Gastroesophageal sphincter (tissue), 4 donors: Measurements from ENCODE around the gene EPHB2. TPM values are rescaled to one million over a fixed set of nuclear protein-coding genes. Genes with fewer than 3 reads are reported as not detected.

Experiments used
- ATAC-seq: fragments of 150-250 bp; one replicate; pipeline ENCODE4 v1.9.1; 2016; ENCODE audit warnings: mild to moderate bottlenecking, moderate library complexity
- H3K27ac ChIP-seq, 4 donors: fragments of 200-600 bp; sonication (generic) in 3 of 4; 1 replicate in 3 of 4; 2 replicates in 1 of 4; pipeline ENCODE4 v1.5.1; 2016 to 2019
- H3K27me3 ChIP-seq: fragments of 200-600 bp; sonication (generic); one replicate; pipeline ENCODE4 v1.5.1; 2019
- H3K36me3 ChIP-seq, 2 donors: fragments of 200-600 bp; sonication (generic); one replicate each; pipeline ENCODE4 v1.5.1; 2019; ENCODE audit warnings: control low read depth in 1 of 2
- H3K4me1 ChIP-seq, 3 donors: fragments of 200-600 bp; sonication (generic); 1 replicate in 2 of 3; 2 replicates in 1 of 3; pipeline ENCODE4 v1.5.1; 2016 to 2019; ENCODE audit warnings: control low read depth in 2 of 3
- H3K4me3 ChIP-seq, 2 donors: fragments of 200-600 bp; sonication (generic); one replicate each; pipeline ENCODE4 v1.5.1; 2019; ENCODE audit warnings: mild to moderate bottlenecking in 1 of 2, moderate library complexity in 1 of 2
- H3K9me3 ChIP-seq, 3 donors: fragments of 200-600 bp; sonication (generic); one replicate each; pipeline ENCODE4 v1.5.1; 2017 to 2019; ENCODE audit warnings: control low read depth in 2 of 3
- EP300 ChIP-seq: sonication (generic); formaldehyde crosslinking; IDR thresholded peaks from one replicate; pipeline ENCODE4 v1.6.1; 2017; ENCODE audit warnings: antibody characterized with exemption, mild to moderate bottlenecking
- POLR2A ChIP-seq, 2 donors: fragments of 450-650 bp; IDR thresholded peaks; one replicate each; pipeline ENCODE4 v1.6.1; 2017; ENCODE audit warnings: antibody characterized with exemption in 2 of 2, mild to moderate bottlenecking in 2 of 2, moderate library complexity in 1 of 2
- POLR2AphosphoS5 ChIP-seq: sonication (generic); formaldehyde crosslinking; IDR thresholded peaks from one replicate; pipeline ENCODE4 v1.6.1; 2017; ENCODE audit warnings: antibody characterized with exemption
- WGBS, 2 donors: methylation state at CpG; one replicate each; pipeline ENCODE4 v1.1.5; 2018; ENCODE audit warnings: low coverage in 1 of 2; 5-methylcytosine and 5-hydroxymethylcytosine counted together
- total RNA-seq, 4 donors: library from RNA; depleted of rRNA; stranded (reverse); fragments of >200 nt; gene quantifications; one replicate each; pipeline ENCODE4 v1.1.0, GENCODE V29; 2016
- TF ChIP-seq, protein P1 (sequence below), 4 experiments: fragments of 200-600 bp in 2 of 4; fragments of 450-650 bp in 2 of 4; sonication (generic) in 1 of 4; IDR thresholded peaks; one replicate each; pipeline ENCODE4 v1.5.1; 2017 to 2019; ENCODE audit warnings: antibody characterized with exemption in 4 of 4, mild to moderate bottlenecking in 2 of 4, moderate library complexity in 2 of 4

The EPHB2 gene
- total RNA-seq, 4 donors from 2014 or later = 2.0 to 5.9 (median 2.6) TPM

DNA sequence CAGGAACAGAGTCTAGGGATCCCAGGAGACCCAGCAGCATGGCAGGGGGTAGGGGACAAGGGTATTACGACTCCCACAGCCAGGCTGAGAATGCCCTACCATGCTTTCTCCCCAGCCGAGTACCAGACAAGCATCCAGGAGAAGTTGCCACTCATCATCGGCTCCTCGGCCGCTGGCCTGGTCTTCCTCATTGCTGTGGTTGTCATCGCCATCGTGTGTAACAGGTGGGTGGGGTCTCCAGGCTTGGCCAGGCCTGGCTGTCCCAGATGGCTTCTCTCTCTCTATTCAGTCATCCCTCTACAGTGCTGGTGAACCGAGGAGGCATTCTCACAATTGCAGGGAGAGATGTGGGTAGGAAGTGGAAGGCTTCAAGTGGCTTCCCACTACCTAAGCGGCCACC, 184.7 kb downstream of the EPHB2 start:
- no peak for ATAC-seq
- TF ChIP-seq POLR2A (IDR thresholded peaks at IDR 0.05) = no peak
- TF ChIP-seq EP300 = no peak
- no peak for TF ChIP-seq POLR2AphosphoS5
- TF ChIP-seq, protein P1, sequence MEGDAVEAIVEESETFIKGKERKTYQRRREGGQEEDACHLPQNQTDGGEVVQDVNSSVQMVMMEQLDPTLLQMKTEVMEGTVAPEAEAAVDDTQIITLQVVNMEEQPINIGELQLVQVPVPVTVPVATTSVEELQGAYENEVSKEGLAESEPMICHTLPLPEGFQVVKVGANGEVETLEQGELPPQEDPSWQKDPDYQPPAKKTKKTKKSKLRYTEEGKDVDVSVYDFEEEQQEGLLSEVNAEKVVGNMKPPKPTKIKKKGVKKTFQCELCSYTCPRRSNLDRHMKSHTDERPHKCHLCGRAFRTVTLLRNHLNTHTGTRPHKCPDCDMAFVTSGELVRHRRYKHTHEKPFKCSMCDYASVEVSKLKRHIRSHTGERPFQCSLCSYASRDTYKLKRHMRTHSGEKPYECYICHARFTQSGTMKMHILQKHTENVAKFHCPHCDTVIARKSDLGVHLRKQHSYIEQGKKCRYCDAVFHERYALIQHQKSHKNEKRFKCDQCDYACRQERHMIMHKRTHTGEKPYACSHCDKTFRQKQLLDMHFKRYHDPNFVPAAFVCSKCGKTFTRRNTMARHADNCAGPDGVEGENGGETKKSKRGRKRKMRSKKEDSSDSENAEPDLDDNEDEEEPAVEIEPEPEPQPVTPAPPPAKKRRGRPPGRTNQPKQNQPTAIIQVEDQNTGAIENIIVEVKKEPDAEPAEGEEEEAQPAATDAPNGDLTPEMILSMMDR (IDR thresholded peaks at IDR 0.05) = no peak
- Histone ChIP-seq H3K4me3 (no peak overlapping the region), H3K9me3 (no peaks in the 10 kb centered on the region), H3K27ac (no peak overlapping the region), H3K4me1 (no peaks in the 10 kb centered on the region), H3K27me3 (peaks cover 8% of the 10 kb centered on the region), H3K36me3 (no peaks in the 10 kb centered on the region)
- 100% methylated on average over 1 of the region's 9 CpGs; no CpG with 5 or more reads in 1 of the 2 donors for WGBS, 2 donors

DNA sequence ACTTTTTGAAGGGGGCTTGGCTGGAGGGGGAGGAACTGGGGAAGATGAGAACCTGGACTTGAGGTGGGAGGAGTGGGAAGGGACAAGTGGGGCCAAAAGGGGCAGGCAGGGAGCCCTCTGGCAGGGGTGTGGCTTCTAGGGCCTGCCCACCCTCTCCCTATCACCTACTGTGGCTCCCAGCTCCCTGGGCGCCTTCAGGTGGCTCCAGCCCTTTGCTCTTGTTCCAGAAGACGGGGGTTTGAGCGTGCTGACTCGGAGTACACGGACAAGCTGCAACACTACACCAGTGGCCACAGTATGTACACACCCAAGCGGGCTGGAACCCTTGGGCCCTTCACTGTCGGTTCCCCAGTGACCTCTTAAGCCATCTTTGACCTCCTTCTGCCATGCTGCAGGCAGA, 185.5 kb downstream of the EPHB2 start:
- H3K36me3 ChIP-seq = no peaks in the 10 kb centered on the region
- H3K4me3 ChIP-seq = no peak overlapping the region
- ATAC-seq = no peak
- no peak overlapping the region for H3K27ac ChIP-seq
- H3K4me1 ChIP-seq = no peaks in the 10 kb centered on the region
- 90 to 97% methylated on average over 2 to 5 of the region's 7 CpGs for WGBS, 2 donors
- no peaks in the 10 kb centered on the region for H3K9me3 ChIP-seq
- H3K27me3 ChIP-seq = peaks cover 7% of the 10 kb centered on the region
- TF ChIP-seq, protein P1 (IDR thresholded peaks at IDR 0.05) = no peak
- TF ChIP-seq POLR2A (IDR thresholded peaks at IDR 0.05) (no peak), POLR2AphosphoS5 (no peak), EP300 (no peak)

DNA sequence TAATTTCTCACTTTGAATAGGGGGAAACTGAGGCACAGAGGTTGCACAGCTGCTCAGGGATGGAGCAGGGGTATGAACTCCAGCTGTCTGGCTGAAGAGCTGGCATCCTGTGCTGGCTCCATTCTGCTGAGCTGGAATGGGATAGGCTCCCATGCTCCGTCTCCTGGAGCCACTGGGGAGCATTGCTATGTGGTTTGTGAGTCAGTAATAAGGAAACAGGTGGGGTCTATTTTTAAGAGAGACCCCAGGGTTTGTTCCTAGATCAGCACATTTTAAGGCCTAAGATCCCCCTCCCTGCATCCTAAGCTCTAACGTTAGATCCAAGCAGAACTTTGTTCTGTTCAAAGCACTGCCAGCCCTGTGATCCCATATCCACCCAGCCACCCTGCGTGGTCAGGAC, 189.8 kb downstream of the EPHB2 start:
- Histone ChIP-seq H3K27me3 (no peaks in the 10 kb centered on the region), H3K9me3 (no peaks in the 10 kb centered on the region), H3K4me3 (no peak overlapping the region), H3K4me1 (no peaks in the 10 kb centered on the region), H3K36me3 (no peaks in the 10 kb centered on the region), H3K27ac (no peak overlapping the region)
- WGBS, 2 donors = 90% methylated on average over 2 of the region's 3 CpGs; no CpG with 5 or more reads in 1 of the 2 donors
- no peak for ATAC-seq
- no peak for TF ChIP-seq EP300
- no peak for TF ChIP-seq POLR2A (IDR thresholded peaks at IDR 0.05)
- no peak for TF ChIP-seq POLR2AphosphoS5
- TF ChIP-seq, protein P1 (IDR thresholded peaks at IDR 0.05) = no peak

DNA sequence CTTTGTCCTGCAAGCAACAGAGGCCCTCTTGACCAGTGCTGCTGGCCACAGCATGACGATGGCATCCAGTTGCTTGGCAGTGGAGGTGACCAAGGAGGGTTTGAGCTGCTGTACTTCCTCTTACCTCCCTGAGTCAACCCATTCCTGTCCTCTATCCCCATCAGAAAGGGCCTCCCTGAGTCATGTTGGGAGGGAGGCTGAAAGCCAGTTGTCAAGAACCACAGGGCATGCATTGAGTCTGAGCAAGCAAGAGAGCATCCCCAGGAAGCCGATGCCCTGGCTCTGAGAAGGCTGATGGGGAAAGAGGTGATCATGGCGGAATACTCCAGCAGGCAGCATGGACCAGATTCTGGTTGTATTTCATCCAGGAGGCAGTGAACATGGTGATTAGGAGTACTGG, 192.5 kb downstream of the EPHB2 start:
- no peaks in the 10 kb centered on the region for H3K36me3 ChIP-seq
- H3K27ac ChIP-seq = no peak overlapping the region
- TF ChIP-seq POLR2AphosphoS5 (no peak), POLR2A (IDR thresholded peaks at IDR 0.05) (no peak), EP300 (no peak)
- TF ChIP-seq, protein P1 (IDR thresholded peaks at IDR 0.05) = no peak
- no peaks in the 10 kb centered on the region for H3K4me1 ChIP-seq
- no peak overlapping the region for H3K4me3 ChIP-seq
- 75 to 100% methylated on average over 1 of the region's 3 CpGs for WGBS, 2 donors
- ATAC-seq = no peak
- no peaks in the 10 kb centered on the region for H3K9me3 ChIP-seq
- H3K27me3 ChIP-seq = no peaks in the 10 kb centered on the region

DNA sequence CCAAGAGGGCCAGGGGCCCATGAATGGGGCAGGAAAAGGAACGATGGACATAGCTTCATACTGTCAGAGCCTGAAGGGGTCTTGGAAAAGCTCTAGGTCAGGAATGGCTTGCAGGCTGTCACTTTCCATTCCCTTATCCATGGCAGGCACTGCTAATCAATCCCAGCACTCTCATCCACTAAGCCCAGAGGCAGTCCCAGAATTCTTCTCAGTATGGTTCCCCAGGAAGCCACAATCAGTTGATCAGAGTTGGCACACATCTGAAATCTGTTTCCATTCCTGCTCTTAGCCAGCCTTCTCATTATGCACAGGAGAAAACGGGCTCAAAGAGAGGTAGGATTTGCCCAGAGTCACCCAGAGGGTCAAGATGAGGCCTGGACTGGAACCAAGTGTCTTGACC, 196.3 kb downstream of the EPHB2 start:
- Histone ChIP-seq H3K27ac (no peak overlapping the region), H3K27me3 (no peaks in the 10 kb centered on the region), H3K36me3 (no peaks in the 10 kb centered on the region), H3K4me1 (no peaks in the 10 kb centered on the region), H3K4me3 (no peak overlapping the region), H3K9me3 (no peaks in the 10 kb centered on the region)
- no peak for ATAC-seq
- TF ChIP-seq EP300 (no peak), POLR2AphosphoS5 (no peak), POLR2A (IDR thresholded peaks at IDR 0.05) (no peak)
- TF ChIP-seq, protein P1 (IDR thresholded peaks at IDR 0.05) = no peak
- WGBS, 2 donors = 60 to 67% methylated on average over 1 of the region's 2 CpGs
